ENCODE measurements around the gene DNAAF2.
"Not testable (repeated sequence)": the region's sequence is repeated elsewhere in the genome, so short reads cannot be mapped to it uniquely, and the experiment has no call there.

DNAAF2 gene

DNA sequence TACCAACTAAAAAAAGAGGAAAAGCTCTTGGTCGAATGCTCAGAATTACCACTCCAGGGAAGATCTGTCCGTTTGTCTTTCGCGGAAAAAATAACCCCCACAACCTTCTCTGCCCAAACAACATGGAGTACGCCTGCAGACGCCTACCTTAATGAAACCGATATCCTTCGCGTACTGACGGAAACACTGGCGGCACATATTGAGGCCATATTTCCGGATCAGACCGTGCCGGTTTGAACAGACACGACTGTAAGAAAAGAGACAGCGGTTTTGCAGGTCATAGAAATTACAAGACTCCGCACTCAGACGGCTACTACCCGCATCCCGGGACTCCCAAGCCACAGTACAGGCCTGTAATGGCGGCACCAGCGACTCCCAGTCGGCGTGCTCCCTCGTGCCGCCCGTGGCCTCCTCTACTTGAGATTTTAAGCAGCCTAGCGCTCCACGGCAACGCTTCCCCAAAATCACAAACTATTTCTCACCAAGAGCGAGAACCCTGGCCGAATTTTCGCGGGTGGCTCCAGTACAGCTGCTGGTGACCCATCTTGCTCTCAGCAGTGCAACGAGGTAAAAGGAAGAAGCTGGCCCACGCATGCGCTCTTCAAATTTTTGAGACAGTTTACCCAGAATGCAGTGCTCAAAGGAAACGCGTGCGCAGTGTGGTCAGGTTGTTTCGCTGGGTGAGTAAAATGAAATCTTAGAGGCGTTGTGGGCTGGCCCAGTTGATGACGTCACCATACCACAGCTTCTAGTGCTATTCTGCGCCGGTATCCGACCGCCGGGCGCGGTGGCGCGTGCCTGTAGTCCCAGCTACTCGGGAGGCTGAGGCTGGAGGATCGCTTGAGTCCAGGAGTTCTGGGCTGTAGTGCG lies 49.0 kb downstream of the DNAAF2 start, which contains the start of gene RPS29:
Gene RPS29, minus strand, starts transcription at position 578 of the 870 bp plus-strand sequence. Its CDS starts 34 bp downstream, at position 544.
- H3K36me3 ChIP-seq (ENCODE audit: control insufficient read depth in 4 of 4, insufficient read depth in 4 of 4, low read length in 3 of 4), result peaks cover 9 to 34% (median 21%) of the 10 kb centered on the region in 4 experiments
- POLR2A ChIA-PET, result interaction anchor here (0.7 to 2.9 kb wide), 6 partner anchors 9 to 182 kb away, joined by 3 to 25 read pairs (median 6); partner anchors contain the start of genes KLHDC2, LRR1, MGAT2 and RPL36AL
- 0% methylated on average over 35 of the region's 55 CpGs for WGBS (ENCODE audit: insufficient coverage)
- H3K27me3 ChIP-seq (replicated peaks in 2 of 5; ENCODE audit: control insufficient read depth in 4 of 5, insufficient read depth in 5 of 5, low read length in 4 of 5), result no peaks in the 10 kb centered on the region
- H3K27ac ChIP-seq (ENCODE audit: insufficient read depth in 1 of 2, low read depth in 1 of 2, low read length in 2 of 2, poor library complexity in 1 of 2, severe bottlenecking in 2 of 2), result peak within 1 kb of the TSS; percentile 96 to 98
- CTCF ChIA-PET, result interaction anchor here (0.6 to 4.2 kb wide), 17 partner anchors 9 to 519 kb away, joined by 3 to 28 read pairs (median 4); partner anchors contain the start of genes LRR1, MGAT2 and RPL36AL
- H3K4me1 ChIP-seq (ENCODE audit: control extremely low read depth in 1 of 4, control insufficient read depth in 4 of 4, insufficient read depth in 4 of 4, low read length in 3 of 4), result peaks cover 13 to 25% (median 16%) of the 10 kb centered on the region in 4 experiments
- DNase-seq, result peak; percentile 99 to 100 (median 99)
- H3K9me3 ChIP-seq (ENCODE audit: control extremely low read depth in 1 of 5, control insufficient read depth in 4 of 5, insufficient read depth in 2 of 5, low read depth in 1 of 5, low read length in 4 of 5), result no peaks in the 10 kb centered on the region
- peak within 1 kb of the TSS; percentile 87 to 100 (median 98) for H3K4me3 ChIP-seq (ENCODE audit: control insufficient read depth in 1 of 7, extremely low read depth in 1 of 7, insufficient read depth in 4 of 7, low read depth in 2 of 7, low read length in 6 of 7)

DNA sequence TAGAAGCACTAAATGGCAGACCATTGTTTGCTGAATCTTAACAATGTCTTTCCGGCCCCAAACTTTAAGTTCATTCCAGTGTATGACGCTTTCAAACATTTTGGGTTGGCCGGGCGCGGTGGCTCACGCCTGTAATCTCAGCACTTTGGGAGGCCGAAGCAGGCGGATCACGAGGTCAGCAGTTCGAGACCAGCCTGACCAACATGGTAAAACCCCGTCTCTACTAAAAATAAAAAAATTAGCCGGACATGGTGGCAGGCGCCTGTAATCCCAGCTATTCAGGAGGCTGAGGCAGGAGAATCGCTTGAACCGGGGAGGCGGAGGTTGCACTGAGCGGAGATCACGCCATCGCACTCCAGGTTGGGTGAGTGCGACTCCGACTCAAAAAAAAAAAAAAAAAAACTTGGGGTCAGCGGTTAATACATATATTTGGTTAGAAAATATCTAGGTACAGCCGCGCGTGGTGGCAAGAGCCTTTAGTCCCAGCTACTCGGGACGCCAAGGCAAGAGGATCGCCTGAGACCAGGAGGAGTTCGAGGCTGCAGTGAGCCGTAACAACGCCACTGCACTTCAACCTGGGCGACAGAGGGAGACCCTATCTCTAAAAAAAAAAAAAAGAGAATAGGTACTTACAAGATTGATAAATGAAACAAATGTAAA lies 49.9 kb downstream of the DNAAF2 start:
- CTCF ChIA-PET, result interaction anchor here (0.6 to 4.2 kb wide), 9 partner anchors 10 to 115 kb away, joined by 3 to 28 read pairs (median 4); partner anchors contain the start of genes MGAT2 and RPL36AL
- Histone ChIP-seq H3K36me3 (ENCODE audit: control insufficient read depth in 4 of 4, insufficient read depth in 4 of 4, low read length in 3 of 4) (peaks cover 9 to 34% (median 21%) of the 10 kb centered on the region in 4 experiments), H3K27ac (ENCODE audit: insufficient read depth in 1 of 2, low read depth in 1 of 2, low read length in 2 of 2, poor library complexity in 1 of 2, severe bottlenecking in 2 of 2) (peak overlapping the region; percentile 96 to 98), H3K4me1 (ENCODE audit: control extremely low read depth in 1 of 4, control insufficient read depth in 4 of 4, insufficient read depth in 4 of 4, low read length in 3 of 4) (peaks cover 13 to 25% (median 16%) of the 10 kb centered on the region in 4 experiments), H3K4me3 (ENCODE audit: control insufficient read depth in 1 of 7, extremely low read depth in 1 of 7, insufficient read depth in 4 of 7, low read depth in 2 of 7, low read length in 6 of 7) (peak overlapping the region; percentile 48 to 100 (median 98))
- POLR2A ChIA-PET, result interaction anchor here (0.5 to 2.9 kb wide), 4 partner anchors 35 to 185 kb away, joined by 3 to 25 read pairs (median 3); partner anchors contain the start of genes MGAT2 and RPL36AL
- H3K27me3 ChIP-seq (replicated peaks in 2 of 5; ENCODE audit: control insufficient read depth in 4 of 5, insufficient read depth in 5 of 5, low read length in 4 of 5); DNase-seq; H3K9me3 ChIP-seq (ENCODE audit: control extremely low read depth in 1 of 5, control insufficient read depth in 4 of 5, insufficient read depth in 2 of 5, low read depth in 1 of 5, low read length in 4 of 5): not testable (repeated sequence)
- 27% methylated on average over 24 of the region's 32 CpGs for WGBS (ENCODE audit: insufficient coverage)

GRCh38 chr14:49584058-49584457 lies 51.0 kb downstream of the DNAAF2 start:
- H3K27me3 ChIP-seq (replicated peaks in 2 of 5; ENCODE audit: control insufficient read depth in 4 of 5, insufficient read depth in 5 of 5, low read length in 4 of 5), result no peaks in the 10 kb centered on the region
- H3K9me3 ChIP-seq (ENCODE audit: control extremely low read depth in 1 of 5, control insufficient read depth in 4 of 5, insufficient read depth in 2 of 5, low read depth in 1 of 5, low read length in 4 of 5), result no peaks in the 10 kb centered on the region
- H3K4me3 ChIP-seq (ENCODE audit: control insufficient read depth in 1 of 7, extremely low read depth in 1 of 7, insufficient read depth in 4 of 7, low read depth in 2 of 7, low read length in 6 of 7), result peak overlapping the region in 6 of 7 experiments; percentile 40 to 99 (median 98)
- DNase-seq, result no peak
- 98% methylated on average over 9 of the region's 11 CpGs for WGBS (ENCODE audit: insufficient coverage)
- peaks cover 9 to 34% (median 22%) of the 10 kb centered on the region in 4 experiments for H3K36me3 ChIP-seq (ENCODE audit: control insufficient read depth in 4 of 4, insufficient read depth in 4 of 4, low read length in 3 of 4)
- H3K27ac ChIP-seq (ENCODE audit: insufficient read depth in 1 of 2, low read depth in 1 of 2, low read length in 2 of 2, poor library complexity in 1 of 2, severe bottlenecking in 2 of 2), result peak overlapping the region in 1 of 2 experiments; percentile 98
- H3K4me1 ChIP-seq (ENCODE audit: control extremely low read depth in 1 of 4, control insufficient read depth in 4 of 4, insufficient read depth in 4 of 4, low read length in 3 of 4), result peaks cover 13 to 25% (median 16%) of the 10 kb centered on the region in 4 experiments
- ChIA-PET POLR2A (interaction anchor here (0.7 to 1.0 kb wide), 2 partner anchors 14 to 37 kb away, joined by 3 read pairs; no protein-coding TSS in a partner anchor), CTCF (interaction anchor here (1.3 kb wide), 1 partner anchor 50 kb away, joined by 3 read pairs; no protein-coding TSS in a partner anchor)

DNA sequence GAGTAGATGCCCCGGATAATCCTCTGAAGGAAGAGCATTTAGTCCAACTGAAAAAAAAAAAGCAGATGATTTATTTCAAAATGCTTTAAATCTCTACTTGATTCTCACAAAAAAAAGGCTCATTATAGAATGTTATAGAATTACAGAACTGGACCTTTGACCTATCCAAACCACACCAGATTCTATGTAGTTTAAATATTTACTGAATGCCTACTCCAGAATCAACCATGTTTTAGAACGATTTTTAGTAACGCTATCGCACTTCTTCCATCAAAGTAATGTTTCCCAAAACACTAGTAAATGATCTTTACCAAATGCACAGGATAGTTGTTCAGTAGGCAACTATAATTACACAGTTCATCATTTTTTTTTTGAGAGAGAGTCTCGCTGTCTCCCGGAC lies 51.4 kb downstream of the DNAAF2 start:
- no peaks in the 10 kb centered on the region for H3K27me3 ChIP-seq (replicated peaks in 2 of 5; ENCODE audit: control insufficient read depth in 4 of 5, insufficient read depth in 5 of 5, low read length in 4 of 5)
- peaks cover 13 to 25% (median 16%) of the 10 kb centered on the region in 4 experiments for H3K4me1 ChIP-seq (ENCODE audit: control extremely low read depth in 1 of 4, control insufficient read depth in 4 of 4, insufficient read depth in 4 of 4, low read length in 3 of 4)
- ChIA-PET CTCF (no interaction called here), POLR2A (interaction anchor here (0.7 to 1.0 kb wide), 2 partner anchors 14 to 37 kb away, joined by 3 read pairs; no protein-coding TSS in a partner anchor)
- no peak overlapping the region for H3K27ac ChIP-seq (ENCODE audit: insufficient read depth in 1 of 2, low read depth in 1 of 2, low read length in 2 of 2, poor library complexity in 1 of 2, severe bottlenecking in 2 of 2)
- H3K36me3 ChIP-seq (ENCODE audit: control insufficient read depth in 4 of 4, insufficient read depth in 4 of 4, low read length in 3 of 4), result peaks cover 9 to 34% (median 22%) of the 10 kb centered on the region in 4 experiments
- peak overlapping the region in 2 of 7 experiments; percentile 98 to 99 for H3K4me3 ChIP-seq (ENCODE audit: control insufficient read depth in 1 of 7, extremely low read depth in 1 of 7, insufficient read depth in 4 of 7, low read depth in 2 of 7, low read length in 6 of 7)
- no peak for DNase-seq
- no peaks in the 10 kb centered on the region for H3K9me3 ChIP-seq (ENCODE audit: control extremely low read depth in 1 of 5, control insufficient read depth in 4 of 5, insufficient read depth in 2 of 5, low read depth in 1 of 5, low read length in 4 of 5)
- 95% methylated on average over 5 of the region's 6 CpGs for WGBS (ENCODE audit: insufficient coverage)

DNA sequence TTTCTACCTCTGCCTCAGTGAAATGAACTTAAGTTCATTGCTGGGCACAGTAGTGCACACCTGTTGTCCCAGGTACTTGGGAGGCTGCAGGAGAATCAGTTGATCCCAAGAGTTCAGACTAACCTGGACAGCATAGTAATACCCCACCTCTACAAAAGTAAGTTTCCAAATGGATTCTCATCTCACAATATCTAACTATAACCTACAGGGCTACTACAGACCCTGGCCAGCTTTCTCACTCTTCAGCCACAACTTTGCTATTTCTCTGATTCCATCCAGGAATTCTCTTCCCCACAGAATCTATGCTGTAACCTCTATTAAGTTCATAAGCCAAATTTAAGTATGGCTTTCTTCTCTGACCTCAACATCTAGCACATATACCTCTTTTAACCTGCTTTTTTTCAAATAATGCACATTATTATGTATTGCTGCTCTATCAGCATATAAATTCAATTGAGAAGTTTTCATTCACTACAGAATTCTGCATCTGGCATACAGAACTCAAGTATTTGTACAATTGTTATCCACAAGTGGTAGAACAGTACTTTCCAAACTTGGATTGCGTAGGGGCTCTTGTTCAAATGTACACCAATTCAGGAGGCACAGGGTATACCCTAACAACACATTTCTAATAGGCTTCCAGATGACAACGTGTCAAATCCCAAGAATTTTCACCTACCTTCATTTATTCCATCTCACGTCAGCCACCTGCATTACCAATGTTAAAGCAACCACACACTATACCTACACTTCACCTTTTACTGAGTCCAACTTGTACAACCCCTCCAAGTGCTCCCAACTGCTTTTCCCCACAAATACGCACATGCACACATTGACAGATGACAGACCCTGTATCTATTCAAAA lies 52.7 kb downstream of the DNAAF2 start:
- 100% methylated on average over 3 of the region's 4 CpGs for WGBS (ENCODE audit: insufficient coverage)
- peaks cover 13 to 25% (median 16%) of the 10 kb centered on the region in 4 experiments for H3K4me1 ChIP-seq (ENCODE audit: control extremely low read depth in 1 of 4, control insufficient read depth in 4 of 4, insufficient read depth in 4 of 4, low read length in 3 of 4)
- H3K27ac ChIP-seq (ENCODE audit: insufficient read depth in 1 of 2, low read depth in 1 of 2, low read length in 2 of 2, poor library complexity in 1 of 2, severe bottlenecking in 2 of 2), result peak overlapping the region in 1 of 2 experiments; percentile 21
- CTCF ChIA-PET, result interaction anchor here (1.9 kb wide), 1 partner anchor 84 kb away, joined by 4 read pairs; no protein-coding TSS in a partner anchor
- H3K4me3 ChIP-seq (ENCODE audit: control insufficient read depth in 1 of 7, extremely low read depth in 1 of 7, insufficient read depth in 4 of 7, low read depth in 2 of 7, low read length in 6 of 7), result no peak overlapping the region
- no peak for DNase-seq
- POLR2A ChIA-PET, result no interaction called here
- H3K9me3 ChIP-seq (ENCODE audit: control extremely low read depth in 1 of 5, control insufficient read depth in 4 of 5, insufficient read depth in 2 of 5, low read depth in 1 of 5, low read length in 4 of 5), result no peaks in the 10 kb centered on the region
- no peaks in the 10 kb centered on the region for H3K27me3 ChIP-seq (replicated peaks in 2 of 5; ENCODE audit: control insufficient read depth in 4 of 5, insufficient read depth in 5 of 5, low read length in 4 of 5)
- H3K36me3 ChIP-seq (ENCODE audit: control insufficient read depth in 4 of 4, insufficient read depth in 4 of 4, low read length in 3 of 4), result peaks cover 9 to 39% (median 26%) of the 10 kb centered on the region in 4 experiments
